Parathyroid adenoma (tissue), 2 donors: Measurements from ENCODE around the gene SLC6A13.

Source experiments
- H2AFZ ChIP-seq: fragments of 300-600 bp; sonication (generic); one replicate; pipeline ENCODE4 v1.7.0; 2017; ENCODE audit warnings: antibody characterized with exemption, mild to moderate bottlenecking
- H3K27ac ChIP-seq: fragments of 300-600 bp; sonication (generic); one replicate; pipeline ENCODE4 v1.7.0; 2017
- H3K27me3 ChIP-seq: fragments of 300-600 bp; sonication (generic); one replicate; pipeline ENCODE4 v1.7.0; 2017; ENCODE audit warnings: low read length; ENCODE audit not compliant: control insufficient read depth, insufficient read depth
- H3K36me3 ChIP-seq: fragments of 300-600 bp; sonication (generic); one replicate; pipeline ENCODE4 v1.7.0; 2017; ENCODE audit warnings: low read length; ENCODE audit not compliant: control insufficient read depth, insufficient read depth
- H3K4me1 ChIP-seq: fragments of 300-600 bp; sonication (generic); one replicate; pipeline ENCODE4 v1.7.0; 2017; ENCODE audit warnings: control low read depth
- H3K4me2 ChIP-seq: fragments of 300-600 bp; sonication (generic); one replicate; pipeline ENCODE4 v1.7.0; 2017; ENCODE audit warnings: low read length
- H3K4me3 ChIP-seq: fragments of 300-600 bp; sonication (generic); one replicate; pipeline ENCODE4 v1.7.0; 2017; ENCODE audit warnings: low read depth, low read length
- H3K79me2 ChIP-seq: fragments of 300-600 bp; sonication (generic); one replicate; pipeline ENCODE4 v1.7.0; 2017; ENCODE audit warnings: control low read depth
- H3K9ac ChIP-seq: fragments of 300-600 bp; sonication (generic); one replicate; pipeline ENCODE4 v1.7.0; 2017; ENCODE audit warnings: mild to moderate bottlenecking
- H3K9me3 ChIP-seq: fragments of 300-600 bp; sonication (generic); one replicate; pipeline ENCODE4 v1.7.0; 2017; ENCODE audit warnings: low read length; ENCODE audit not compliant: control insufficient read depth
- CTCF ChIP-seq: fragments of 300-600 bp; sonication (generic); IDR thresholded peaks from one replicate; pipeline ENCODE4 v1.7.0; 2017; ENCODE audit warnings: antibody characterized with exemption, mild to moderate bottlenecking
- donor health status: primary hyperparathyroidism.

SLC6A13 gene

DNA sequence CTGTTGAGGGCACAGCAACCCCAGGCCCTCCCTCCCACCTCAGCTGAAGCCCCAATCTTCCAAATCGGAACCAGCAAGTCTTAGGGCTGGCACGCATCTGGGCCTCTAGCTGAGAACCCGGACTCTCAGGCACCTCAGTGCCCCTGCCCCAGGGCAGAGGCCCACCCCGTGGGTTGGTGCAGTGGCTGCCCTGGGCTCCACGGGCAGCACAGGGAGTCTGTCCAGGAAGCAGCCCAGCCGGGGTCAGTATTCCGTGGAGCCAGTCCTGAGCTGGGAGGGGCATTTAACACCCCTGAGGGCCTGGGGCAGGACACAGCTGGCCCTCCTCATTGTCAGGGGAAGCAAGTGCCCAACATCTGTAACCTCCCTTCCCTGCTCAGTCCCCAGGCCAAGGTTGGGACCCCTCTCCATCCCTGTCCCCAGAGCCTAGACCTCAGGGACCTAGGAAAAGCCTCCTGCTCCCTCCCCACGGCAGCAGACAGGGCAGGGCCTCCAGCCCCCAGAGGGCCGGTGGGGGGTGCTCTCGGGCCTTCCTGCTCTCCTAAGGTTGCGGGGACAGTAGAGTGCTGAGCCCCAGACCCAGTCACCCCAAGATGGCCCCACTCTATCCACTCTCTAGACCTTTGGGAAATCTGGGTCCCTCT lies 85.2 kb downstream of the SLC6A13 start:
- H3K4me1 ChIP-seq: peaks cover 79% of the 10 kb centered on the region
- peak overlapping the region; percentile 99 for H3K27ac ChIP-seq

DNA sequence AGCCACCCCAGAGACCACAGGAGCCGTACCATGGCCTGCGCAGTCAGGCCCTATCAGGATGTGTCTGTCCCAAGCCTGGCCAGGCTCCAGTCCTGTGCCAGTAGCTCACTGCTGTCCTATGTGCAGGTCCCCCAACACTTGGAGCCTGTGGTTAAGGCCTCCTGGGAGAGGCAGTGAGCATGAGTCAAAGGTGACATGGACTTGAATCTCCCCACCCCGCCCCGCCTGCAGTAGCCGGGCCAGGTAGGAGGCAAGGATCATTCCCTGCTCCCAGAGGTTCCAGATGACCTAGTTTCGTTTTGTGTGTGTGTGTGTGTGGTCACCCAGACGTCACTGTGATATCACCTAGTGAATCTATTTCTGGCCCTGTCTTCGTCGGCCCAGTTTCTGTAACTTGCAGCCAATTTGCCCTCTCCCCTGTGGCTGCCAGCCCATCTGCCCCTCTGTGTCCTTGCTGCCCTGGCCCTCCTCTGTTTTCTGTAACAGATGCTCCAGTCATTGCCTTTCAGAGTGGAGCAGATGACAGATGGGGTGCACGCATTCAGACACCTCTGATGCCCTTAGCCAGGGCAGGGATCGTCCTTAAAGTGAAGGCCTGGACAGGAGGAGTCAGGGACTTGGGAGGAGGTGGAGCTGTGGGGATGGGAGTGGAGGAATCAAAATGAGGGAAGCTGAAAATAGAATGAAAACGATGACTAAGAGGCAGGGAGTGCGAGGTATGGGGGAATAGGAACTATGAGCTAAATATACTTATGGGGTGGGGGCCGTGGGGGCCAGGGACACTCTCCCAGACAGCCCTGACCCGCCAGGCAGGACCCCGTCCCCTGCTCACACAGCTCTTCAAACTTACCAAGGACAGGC lies 86.1 kb downstream of the SLC6A13 start:
- no peaks in the 10 kb centered on the region for H3K27me3 ChIP-seq
- TF ChIP-seq CTCF: no peak
- peak overlapping the region; percentile 36 for H2AFZ ChIP-seq
- H3K36me3 ChIP-seq: no peaks in the 10 kb centered on the region
- peak overlapping the region; percentile 45 for H3K4me2 ChIP-seq
- peak overlapping the region; percentile 99 for H3K27ac ChIP-seq
- H3K9ac ChIP-seq: peak overlapping the region; percentile 23
- peaks cover 81% of the 10 kb centered on the region for H3K4me1 ChIP-seq
- no peak overlapping the region for H3K4me3 ChIP-seq
- H3K79me2 ChIP-seq: no peaks in the 10 kb centered on the region
- no peaks in the 10 kb centered on the region for H3K9me3 ChIP-seq

More for the DNA sequence above, 85.2 kb downstream of the SLC6A13 start:
- Histone ChIP-seq H3K4me2 (no peak overlapping the region), H3K27me3 (no peaks in the 10 kb centered on the region), H3K9me3 (no peaks in the 10 kb centered on the region), H3K4me3 (no peak overlapping the region), H2AFZ (peak overlapping the region; percentile 36), H3K79me2 (no peaks in the 10 kb centered on the region), H3K36me3 (no peaks in the 10 kb centered on the region), H3K9ac (peak overlapping the region; percentile 23)
- TF ChIP-seq CTCF: no peak

GRCh38 chr12:175759-176158 lies 86.9 kb downstream of the SLC6A13 start:
- H3K4me1 ChIP-seq: peaks cover 78% of the 10 kb centered on the region
- TF ChIP-seq CTCF: no peak
- no peaks in the 10 kb centered on the region for H3K36me3 ChIP-seq
- H3K4me3 ChIP-seq: no peak overlapping the region
- peak overlapping the region; percentile 99 for H3K27ac ChIP-seq
- no peak overlapping the region for H3K4me2 ChIP-seq
- H3K79me2 ChIP-seq: no peaks in the 10 kb centered on the region
- no peaks in the 10 kb centered on the region for H3K27me3 ChIP-seq
- no peak overlapping the region for H3K9ac ChIP-seq
- no peak overlapping the region for H2AFZ ChIP-seq
- H3K9me3 ChIP-seq: no peaks in the 10 kb centered on the region

DNA sequence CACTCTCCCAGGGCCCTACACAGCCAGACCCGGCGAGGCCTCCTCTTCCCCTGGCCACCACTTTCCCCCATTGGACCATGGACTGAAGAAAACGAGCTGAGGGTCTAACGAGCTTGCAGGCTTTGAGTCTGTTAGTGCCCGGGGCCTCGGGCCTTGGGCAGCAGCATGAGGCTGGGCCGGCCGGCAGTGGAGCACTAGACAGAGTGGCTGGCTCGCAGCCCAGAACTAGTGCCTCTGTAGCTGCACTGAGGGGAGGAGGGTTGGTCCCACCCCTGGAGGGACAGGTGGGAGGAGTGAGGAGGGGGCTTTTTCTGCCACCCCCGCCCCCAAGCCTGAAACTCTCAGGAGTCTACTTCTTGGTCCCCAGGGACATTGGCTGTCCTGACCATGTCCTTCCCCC lies 87.4 kb downstream of the SLC6A13 start:
- H3K4me2 ChIP-seq: peak overlapping the region; percentile 29
- no peak overlapping the region for H3K4me3 ChIP-seq
- H3K79me2 ChIP-seq: no peaks in the 10 kb centered on the region
- peak overlapping the region; percentile 99 for H3K27ac ChIP-seq
- H2AFZ ChIP-seq: peak overlapping the region; percentile 58
- H3K9ac ChIP-seq: peak overlapping the region; percentile 30
- peaks cover 73% of the 10 kb centered on the region for H3K4me1 ChIP-seq
- no peaks in the 10 kb centered on the region for H3K9me3 ChIP-seq
- TF ChIP-seq CTCF: no peak
- H3K36me3 ChIP-seq: no peaks in the 10 kb centered on the region
- H3K27me3 ChIP-seq: no peaks in the 10 kb centered on the region
